ENCODE results near the gene CMIP. TPM values are rescaled to one million over a fixed set of nuclear protein-coding genes. Genes with fewer than 3 reads are reported as not detected.

The CMIP gene
- total RNA-seq, 1 experiment from 2014 or later, result 63.7 TPM

GRCh38 chr16:81589975-81590650, 145.5 kb downstream of the CMIP start:
- TF ChIP-seq ZNF263 (CRISPR knock-in tag; IDR thresholded peaks at IDR 0.05; ENCODE audit: low read depth), result no peak
- TF ChIP-seq FOXP4 (CRISPR knock-in tag; IDR thresholded peaks at IDR 0.05), result no peak
- TF ChIP-seq MXD4 (CRISPR knock-in tag; IDR thresholded peaks at IDR 0.05; ENCODE audit: borderline replicate concordance), result no peak
- no peak for TF ChIP-seq RELA (CRISPR knock-in tag; IDR thresholded peaks at IDR 0.05; ENCODE audit: borderline replicate concordance)
- TF ChIP-seq NR1H2 (CRISPR knock-in tag; IDR thresholded peaks at IDR 0.05), result no peak
- no peak for TF ChIP-seq AR (CRISPR knock-in tag; IDR thresholded peaks at IDR 0.05)
- TF ChIP-seq KAT7 (CRISPR knock-in tag; IDR thresholded peaks at IDR 0.05; ENCODE audit: borderline replicate concordance), result no peak
- no peak for TF ChIP-seq E2F4 (CRISPR knock-in tag; IDR thresholded peaks at IDR 0.05; ENCODE audit: borderline replicate concordance, low read depth)
- TF ChIP-seq TEAD4 (CRISPR knock-in tag; IDR thresholded peaks at IDR 0.05), result no peak
- no peak for TF ChIP-seq AFF4 (CRISPR knock-in tag; IDR thresholded peaks at IDR 0.05; ENCODE audit: borderline replicate concordance)
- no peak for TF ChIP-seq ERG (CRISPR knock-in tag; IDR thresholded peaks at IDR 0.05)
- CTCF ChIA-PET, result no interaction called here
- no peaks in the 10 kb centered on the region for H3K27me3 Mint-ChIP-seq (ENCODE audit: low read depth)
- no peaks in the 10 kb centered on the region for H3K36me3 Mint-ChIP-seq
- H3K4me1 Mint-ChIP-seq, result peaks cover 25% of the 10 kb centered on the region
- POLR2A ChIA-PET, result no interaction called here
- no peak for DNase-seq (ENCODE audit: low spot score)
- no peak for ATAC-seq
- H3K9me3 Mint-ChIP-seq, result no peaks in the 10 kb centered on the region
- H3K4me3 Mint-ChIP-seq, result no peak overlapping the region
- no peak overlapping the region for H3K27ac Mint-ChIP-seq

All from WTC11 (cell line).